ENCODE results near the gene RNF141.

RNF141 gene

DNA sequence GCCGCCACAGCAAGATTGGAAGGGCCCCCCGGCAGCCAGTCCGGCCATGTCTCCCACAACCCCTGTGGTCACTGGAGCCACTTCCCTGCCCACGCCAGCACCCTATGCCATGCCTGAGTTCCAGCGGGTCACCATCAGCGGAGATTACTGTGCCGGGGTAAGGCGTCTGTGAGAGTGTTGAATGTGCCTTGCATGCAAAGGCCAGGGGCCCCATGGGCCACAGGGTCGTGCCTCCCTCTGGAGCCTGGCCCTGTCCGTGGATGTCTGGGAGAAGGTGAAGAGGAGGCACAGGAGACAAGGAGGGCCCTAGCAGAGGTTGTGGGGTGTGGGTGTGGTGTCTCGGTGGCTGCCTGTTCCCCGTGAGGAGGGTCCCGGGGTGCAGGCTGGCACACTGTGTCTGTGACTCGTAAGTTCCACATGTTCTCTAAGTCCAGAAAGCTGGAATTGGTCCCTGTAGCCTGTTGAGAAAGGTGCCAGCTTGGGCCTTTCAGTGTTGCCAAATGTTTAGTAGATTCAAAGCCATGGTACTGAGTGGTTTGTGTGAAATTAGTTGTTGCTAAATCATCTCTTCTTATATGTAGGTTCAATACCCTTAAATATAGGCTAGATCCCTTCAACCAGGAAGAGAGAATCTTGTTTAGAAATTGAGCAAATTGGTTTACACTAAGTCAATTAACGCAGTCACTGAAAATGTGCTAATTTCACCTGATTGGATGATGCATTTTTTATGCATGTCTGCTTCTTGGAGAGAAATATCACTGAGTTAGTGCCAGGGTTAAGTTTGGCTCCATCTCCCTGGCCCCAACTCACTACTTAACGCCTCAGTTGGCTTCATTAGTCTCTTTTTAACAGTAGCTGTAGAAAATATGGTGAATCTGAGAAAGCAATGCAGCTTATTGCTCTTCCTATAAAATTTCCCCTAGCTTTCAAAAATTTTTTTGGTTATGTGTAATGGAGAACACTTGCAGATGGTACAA, 62.1 kb downstream of the RNF141 start:
- no peak for DNase-seq

DNA sequence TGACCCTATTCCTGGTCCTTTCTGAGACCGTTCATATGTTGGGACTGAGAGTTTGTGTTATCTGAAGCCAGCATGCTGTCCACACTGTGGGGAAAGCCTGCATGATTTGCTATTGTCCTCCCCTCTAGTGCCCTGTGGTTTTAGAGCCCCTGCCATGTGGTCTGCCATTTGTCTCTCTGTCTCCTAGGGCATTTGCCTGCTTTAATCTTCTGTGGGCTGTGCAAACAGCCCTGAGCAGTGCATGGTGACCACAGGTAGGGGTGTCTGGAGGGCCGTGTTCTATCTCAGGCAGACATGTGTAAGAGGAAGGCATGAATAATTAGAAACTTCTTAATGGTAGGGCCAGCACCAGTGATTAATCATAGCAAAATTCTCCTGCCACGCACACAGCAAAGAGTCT, 62.9 kb downstream of the RNF141 start:
- DNase-seq = no peak

DNA sequence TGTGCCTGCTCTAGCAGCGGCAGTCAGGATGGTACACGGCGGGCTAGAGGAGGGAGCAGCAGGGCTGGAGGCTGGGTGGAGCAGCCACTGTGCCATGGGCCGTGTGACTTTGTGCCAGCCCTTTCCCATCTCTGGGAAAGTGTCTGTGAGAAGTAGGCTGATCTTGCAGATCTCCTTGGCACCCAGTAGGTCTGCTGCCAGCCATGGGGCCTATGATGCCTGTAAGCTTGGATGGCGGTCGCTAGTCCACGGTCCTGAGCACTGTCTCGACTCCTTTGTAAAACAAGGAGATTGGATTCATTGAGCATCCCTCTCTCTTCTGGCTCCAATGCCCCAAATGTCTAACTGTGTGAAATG, 63.3 kb downstream of the RNF141 start:
- no peak for DNase-seq

DNA sequence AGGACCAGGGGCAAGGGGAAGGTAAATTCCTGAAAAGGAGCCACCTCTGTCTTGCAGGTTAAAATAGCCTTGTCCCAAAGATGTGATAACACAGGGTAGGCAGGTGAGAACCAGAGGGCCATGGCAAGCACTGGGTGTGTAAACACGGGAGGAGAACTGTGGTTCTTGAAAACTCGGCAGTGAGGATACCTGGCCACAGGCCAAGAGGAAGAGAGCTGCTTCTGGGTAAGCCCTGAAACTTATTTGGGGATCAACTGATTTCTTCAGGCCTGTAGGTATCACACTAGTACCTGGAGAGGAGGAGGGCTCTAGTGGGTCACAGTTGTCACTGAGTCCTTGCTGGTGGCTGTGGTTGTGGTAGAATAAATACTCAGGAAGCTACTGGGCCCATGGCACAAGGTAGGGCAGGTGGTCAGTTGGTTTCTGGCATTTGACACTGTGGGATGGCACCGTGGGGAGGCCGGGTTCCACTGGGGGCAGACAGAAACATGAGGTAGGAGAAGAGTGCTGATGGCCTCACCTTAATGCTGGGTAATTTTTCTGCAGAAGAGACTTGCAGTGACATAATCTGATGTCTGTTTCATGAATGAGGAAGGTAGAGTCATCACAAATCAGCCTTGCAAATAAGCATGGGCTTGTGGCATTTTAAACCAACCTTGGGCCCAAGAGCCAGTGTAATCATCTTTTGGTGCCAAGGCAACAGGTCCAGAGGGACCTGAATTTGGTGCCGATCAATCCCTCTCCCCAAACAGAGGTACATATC, 63.9 kb downstream of the RNF141 start:
- no peak for DNase-seq

DNA sequence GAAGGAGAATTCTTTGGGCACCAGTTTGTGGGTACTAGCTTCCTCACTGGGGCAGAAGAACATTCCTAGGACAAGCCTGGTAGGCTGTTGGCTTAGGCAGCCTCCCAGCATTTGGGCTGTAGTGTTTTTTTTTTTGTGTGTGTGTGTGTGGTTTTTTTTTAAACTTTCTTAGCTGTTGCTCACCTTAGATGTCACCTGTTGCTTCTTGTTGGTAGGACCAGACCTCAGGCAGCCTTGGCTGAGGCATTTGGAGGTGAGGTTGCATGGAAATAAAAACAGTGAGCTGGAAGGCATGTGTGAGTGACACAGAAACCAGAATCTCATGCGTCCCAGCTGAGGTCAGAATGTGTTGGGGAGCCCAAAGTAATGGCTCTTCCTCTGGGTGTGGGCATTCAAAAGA, 64.6 kb downstream of the RNF141 start:
- DNase-seq = no peak

DNA sequence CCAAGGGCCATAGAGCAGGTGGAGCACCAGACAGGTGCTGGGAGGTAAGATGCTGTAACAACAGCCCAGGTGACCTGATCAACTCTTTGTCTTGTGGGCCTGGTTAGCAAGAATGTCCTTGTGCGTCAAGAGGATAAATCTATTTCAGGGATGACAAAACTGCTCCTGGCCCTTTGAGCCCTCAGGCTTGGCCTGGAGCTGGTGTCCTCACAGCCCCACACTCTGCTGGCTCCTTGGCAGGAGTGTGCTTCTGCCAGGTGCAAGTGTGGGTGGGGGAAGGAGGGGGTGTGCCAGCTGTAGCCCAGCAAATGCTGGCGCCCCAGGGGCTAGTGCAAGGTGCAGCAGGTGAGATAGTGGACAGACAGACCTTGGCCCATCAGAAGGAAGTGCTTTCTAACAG, 66.4 kb downstream of the RNF141 start:
- DNase-seq = no peak

DNA sequence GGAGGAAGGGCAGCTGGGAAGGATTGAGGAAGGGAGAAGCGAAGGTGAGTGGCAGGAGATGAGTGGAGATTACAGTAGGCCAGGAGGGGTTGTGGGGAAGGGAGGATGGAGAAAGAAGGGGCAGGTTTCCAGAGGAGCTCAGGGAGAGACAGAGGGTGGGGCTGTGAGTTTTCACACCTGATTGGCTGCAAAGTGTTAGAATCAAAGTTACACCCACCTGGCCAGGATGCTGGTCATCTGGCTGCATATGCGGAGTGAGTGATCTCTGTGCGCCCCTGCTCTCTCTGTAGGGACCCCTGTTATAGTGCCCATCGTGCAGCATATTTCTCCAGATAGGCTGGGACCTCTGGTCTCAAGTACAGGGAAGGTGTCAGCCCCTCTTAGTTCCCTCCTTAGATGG, 67.6 kb downstream of the RNF141 start:
- DNase-seq = no peak

DNA sequence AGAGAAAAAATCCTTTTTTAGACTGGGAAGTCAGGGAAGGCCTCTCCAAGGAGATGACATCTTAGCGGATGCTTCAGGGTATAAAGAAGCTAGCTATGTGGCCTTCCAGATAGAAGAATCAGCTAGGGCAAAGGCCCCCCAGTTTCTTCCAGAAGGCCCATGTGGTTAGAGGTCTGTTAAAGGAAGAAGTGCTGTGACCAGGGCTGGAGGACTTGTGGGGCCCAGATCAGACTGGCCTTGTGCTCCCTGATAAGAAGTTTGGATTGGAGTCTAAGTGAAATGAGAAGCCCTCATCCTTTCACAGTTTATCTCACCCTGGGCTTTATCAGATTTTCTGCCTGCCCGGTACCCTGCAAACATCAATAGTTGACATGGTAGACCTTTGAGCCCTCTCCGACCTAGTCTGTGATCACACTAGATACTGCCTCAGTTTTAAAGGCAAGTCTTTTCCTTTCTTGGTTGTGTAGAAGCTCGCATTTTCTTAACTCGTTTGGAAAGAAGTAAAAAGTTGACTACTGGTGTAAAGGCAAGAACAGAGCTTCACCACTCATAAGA, 78.2 kb downstream of the RNF141 start:
- DNase-seq = no peak

Data from NCI-H2081 (cell line).